NCI-H226 (cell line): ENCODE data around the gene SYDE1.

Source experiments
- DNase-seq: peaks from one replicate; pipeline ENCODE4 v3.0.0-alpha.2; 2015

SYDE1 gene

GRCh38 chr19:15126131-15126910 lies 19.1 kb downstream of the SYDE1 start:
- no peak for DNase-seq

GRCh38 chr19:15128162-15128770 lies 21.1 kb downstream of the SYDE1 start:
- DNase-seq = no peak

GRCh38 chr19:15129856-15130585 lies 22.8 kb downstream of the SYDE1 start:
- no peak for DNase-seq

GRCh38 chr19:15136234-15136954 lies 29.2 kb downstream of the SYDE1 start:
- no peak for DNase-seq

- DNase-seq = peak; percentile 36
Measured at GRCh38 chr19:15137777-15138176, 30.6 kb downstream of the SYDE1 start.

GRCh38 chr19:15138427-15138826 lies 31.2 kb downstream of the SYDE1 start:
- DNase-seq = no peak

- no peak for DNase-seq
Measured at GRCh38 chr19:15141143-15141542, 33.9 kb downstream of the SYDE1 start.

- no peak for DNase-seq
Measured at GRCh38 chr19:15142313-15142712, 35.1 kb downstream of the SYDE1 start.

GRCh38 chr19:15144046-15144646 lies 36.9 kb downstream of the SYDE1 start:
- DNase-seq = peak; percentile 38

- DNase-seq = no peak
Measured at GRCh38 chr19:15147090-15147489, 39.9 kb downstream of the SYDE1 start.

GRCh38 chr19:15149737-15150136 lies 42.5 kb downstream of the SYDE1 start:
- no peak for DNase-seq

GRCh38 chr19:15154002-15154612 lies 46.9 kb downstream of the SYDE1 start:
- peak; percentile 36 for DNase-seq

GRCh38 chr19:15155296-15155695 lies 48.1 kb downstream of the SYDE1 start:
- no peak for DNase-seq

GRCh38 chr19:15156391-15156790 lies 49.2 kb downstream of the SYDE1 start:
- DNase-seq = no peak

- DNase-seq = no peak
Measured at GRCh38 chr19:15159251-15159650, 52.0 kb downstream of the SYDE1 start.

GRCh38 chr19:15161028-15161984 lies 54.1 kb downstream of the SYDE1 start:
- DNase-seq = peak; percentile 19
